HepG2 (cell line): ENCODE data around the gene AVPR2. TPM values are rescaled to one million over a fixed set of nuclear protein-coding genes. Genes with fewer than 3 reads are reported as not detected.

Source experiments
- ATAC-seq: fragments of 200-7000 bp; cut with Tn5 transposase; 3 replicates; pipeline ENCODE4 v1.9.1; 2020; ENCODE audit warnings: mild to moderate bottlenecking, moderate library complexity
- BruUV-seq: library from RNA; stranded (reverse); fragments of 400-500 nt; replicated peaks from 2 replicates; lab custom pipeline; 2021; lab: Mats Ljungman, UMichigan
- CTCF ChIA-PET: fragments of 300-600 bp; formaldehyde crosslinking; extraction: SDS; loops from one replicate; lab custom pipeline; 2021; ENCODE audit warnings: low total read pairs, inconsistent platforms, low intra/inter-chr PET ratio; lab: Yijun Ruan, JAX
- POLR2A ChIA-PET: fragments of 350-600 bp; sonication (Branson Sonifier 250); formaldehyde crosslinking; loops from one replicate; lab custom pipeline; 2020; ENCODE audit warnings: antibody characterized with exemption, inconsistent platforms; lab: Yijun Ruan, JAX
- DNase-seq: peaks from one replicate; pipeline ENCODE4 v3.0.0-alpha.2; 2015; ENCODE audit warnings: low spot score
- FAIRE-seq: peaks from 3 replicates; lab custom pipeline; 2011; peaks lifted over from hg19 to GRCh38; lab: Jason Lieb, UNC
- H2AFZ ChIP-seq: one replicate; pipeline ENCODE4 v1.6.1; 2011; ENCODE audit warnings: low read length, inconsistent platforms
- H3K27ac ChIP-seq: fragments of 300-600 bp; 3 replicates; pipeline ENCODE4 v1.8.0; 2011; ENCODE audit warnings: mixed run types, mild to moderate bottlenecking, mixed read lengths, low read length, inconsistent platforms; ENCODE audit not compliant: insufficient read depth; ENCODE audit errors: extremely low read length
- H3K27me3 ChIP-seq, 2 experiments: fragments of 200-600 bp in 1 of 2; 2 replicates in 1 of 2; 3 replicates in 1 of 2; pipeline versions ENCODE4 v1.6.0 to v1.8.0; 2011; ENCODE audit warnings: low read length in 2 of 2, mild to moderate bottlenecking in 2 of 2, moderate library complexity in 2 of 2, inconsistent platforms in 1 of 2; ENCODE audit not compliant: insufficient read depth in 2 of 2, control insufficient read depth in 1 of 2
- H3K36me3 ChIP-seq, 2 experiments: fragments of 200-600 bp in 1 of 2; replicated peaks in 1 of 2; 2 replicates in 1 of 2; 3 replicates in 1 of 2; pipeline versions ENCODE4 v1.5.1 to v1.8.0; 2011; ENCODE audit warnings: low read length in 2 of 2, inconsistent platforms in 1 of 2; ENCODE audit not compliant: insufficient read depth in 2 of 2, control insufficient read depth in 1 of 2
- H3K4me1 ChIP-seq: 2 replicates; pipeline ENCODE4 v1.5.1; 2012; ENCODE audit warnings: low read length, inconsistent platforms; ENCODE audit not compliant: insufficient read depth
- H3K4me2 ChIP-seq: 2 replicates; pipeline ENCODE4 v1.6.0; 2011; ENCODE audit warnings: low read depth, low read length, inconsistent platforms
- H3K4me3 ChIP-seq, 3 experiments: fragments of 200-600 bp in 1 of 3; sonication (generic), shearing (Covaris generic) in 1 of 3; replicated peaks in 1 of 3; 2 replicates each; pipeline ENCODE4 v1.5.1; 2011 to 2016; ENCODE audit warnings: low read length in 3 of 3, inconsistent platforms in 2 of 3, low read depth in 2 of 3, mild to moderate bottlenecking in 2 of 3, control low read depth in 1 of 3, mixed read lengths in 1 of 3; ENCODE audit not compliant: insufficient read depth in 1 of 3
- H3K79me2 ChIP-seq: one replicate; pipeline ENCODE4 v1.6.1; 2011; ENCODE audit warnings: low read length, inconsistent platforms; ENCODE audit not compliant: insufficient read depth
- H3K9ac ChIP-seq: 2 replicates; pipeline ENCODE4 v1.6.0; 2011; ENCODE audit warnings: mild to moderate bottlenecking, low read depth, low read length, inconsistent platforms; ENCODE audit not compliant: insufficient read depth
- H3K9me3 ChIP-seq: 2 replicates; pipeline ENCODE4 v1.5.1; 2012; ENCODE audit warnings: mild to moderate bottlenecking, low read length
- H4K20me1 ChIP-seq: 2 replicates; pipeline ENCODE4 v1.6.0; 2011; ENCODE audit warnings: inconsistent platforms, mild to moderate bottlenecking, low read length, moderate library complexity; ENCODE audit not compliant: insufficient read depth
- HNRNPL ChIP-seq: fragments of 200-400 bp; formaldehyde crosslinking; IDR thresholded peaks from 2 replicates; pipeline ENCODE4 v1.6.1; 2017; ENCODE audit warnings: mild to moderate bottlenecking, low read depth, low read length
- STAG1 ChIP-seq: sonication (generic); formaldehyde crosslinking; IDR thresholded peaks from 2 replicates; pipeline ENCODE4 v1.4.0; 2020; ENCODE audit warnings: missing genetic modification reagents
- ZNF160 ChIP-seq: sonication (generic); formaldehyde crosslinking; IDR thresholded peaks from 2 replicates; pipeline ENCODE4 v1.8.0; 2022; ENCODE audit warnings: mild to moderate bottlenecking, inconsistent platforms, missing genetic modification reagents
- ZNF20 ChIP-seq: sonication (generic); formaldehyde crosslinking; IDR thresholded peaks from 2 replicates; pipeline ENCODE4 v1.4.0; 2020; ENCODE audit warnings: mild to moderate bottlenecking, moderate library complexity, missing genetic modification reagents
- ZNF331 ChIP-seq: sonication (generic); formaldehyde crosslinking; IDR thresholded peaks from 2 replicates; pipeline ENCODE4 v1.4.0; 2020; ENCODE audit warnings: missing genetic modification reagents
- ZNF598 ChIP-seq: sonication (generic); formaldehyde crosslinking; IDR thresholded peaks from 2 replicates; pipeline ENCODE4 v1.5.1; 2020; ENCODE audit warnings: mild to moderate bottlenecking, missing genetic modification reagents, borderline replicate concordance
- ZNF720 ChIP-seq: sonication (generic); formaldehyde crosslinking; IDR thresholded peaks from 2 replicates; pipeline ENCODE4 v1.4.0; 2020; ENCODE audit warnings: missing genetic modification reagents
- ZNF777 ChIP-seq: sonication (generic); formaldehyde crosslinking; IDR thresholded peaks from 2 replicates; pipeline ENCODE4 v1.4.0; 2020; ENCODE audit warnings: missing genetic modification reagents
- ZNF781 ChIP-seq: sonication (generic); formaldehyde crosslinking; IDR thresholded peaks from 2 replicates; pipeline ENCODE4 v1.5.1; 2020; ENCODE audit warnings: borderline replicate concordance, mild to moderate bottlenecking, missing genetic modification reagents; ENCODE audit errors: not compliant biosample characterization
- WGBS: methylation state at CpG from one replicate; pipeline ENCODE4 v1.1.6; 2017; ENCODE audit warnings: low lambda C conversion rate; 5-methylcytosine and 5-hydroxymethylcytosine counted together
- in situ Hi-C: cut with HindIII; loops from 2 replicates; pipeline ENCODE4 v1.10.0; 2017; ENCODE audit warnings: low pct_unique_long_range_greater_than_20kb; ENCODE audit not compliant: extremely low pct_ligation_motif_present
- intact Hi-C: fragments of 100-400 bp; cut with micrococcal nuclease; formaldehyde crosslinking; loops from one replicate; pipeline ENCODE4 v1.10.0; 2022; ENCODE audit not compliant: unreplicated experiment
- polyA plus RNA-seq, 8 experiments: library from polyadenylated mRNA; depleted of rRNA in 3 of 8; stranded (reverse) in 7 of 8; unstranded in 1 of 8; fragments of >200 nt; fragmentation: Illumina TruSeq in 4 of 8; extraction: Trizol in 4 of 8; gene quantifications; 2 replicates each; pipeline versions ENCODE4 v1.2.1 to v1.2.3, GENCODE V29; 2011 to 2016; ENCODE audit warnings: low read depth in 4 of 8, missing spikeins in 1 of 8, mixed read lengths in 1 of 8; ENCODE audit not compliant: insufficient read depth in 1 of 8
- total RNA-seq, 5 experiments: library from RNA; depleted of rRNA; stranded (reverse); fragments of >200 nt; fragmentation: Illumina TruSeq; extraction: Trizol; gene quantifications; 2 replicates each; pipeline ENCODE4 v1.2.3, GENCODE V29; 2016; ENCODE audit warnings: low read depth in 1 of 5
- TF ChIP-seq, protein P1 (sequence below): sonication (generic); formaldehyde crosslinking; IDR thresholded peaks from 2 replicates; pipeline ENCODE4 v1.5.0; 2020; ENCODE audit warnings: mild to moderate bottlenecking, missing genetic modification reagents, moderate library complexity
- TF ChIP-seq, protein P2 (sequence below): sonication (generic); formaldehyde crosslinking; IDR thresholded peaks from 2 replicates; pipeline ENCODE4 v1.5.0; 2020; ENCODE audit warnings: missing genetic modification reagents

The AVPR2 gene
- total and polyA plus RNA-seq, 2 of the 13 experiments (the other 11 are each of a cell fraction or from before 2014, with no cell fraction given): not detected

DNA sequence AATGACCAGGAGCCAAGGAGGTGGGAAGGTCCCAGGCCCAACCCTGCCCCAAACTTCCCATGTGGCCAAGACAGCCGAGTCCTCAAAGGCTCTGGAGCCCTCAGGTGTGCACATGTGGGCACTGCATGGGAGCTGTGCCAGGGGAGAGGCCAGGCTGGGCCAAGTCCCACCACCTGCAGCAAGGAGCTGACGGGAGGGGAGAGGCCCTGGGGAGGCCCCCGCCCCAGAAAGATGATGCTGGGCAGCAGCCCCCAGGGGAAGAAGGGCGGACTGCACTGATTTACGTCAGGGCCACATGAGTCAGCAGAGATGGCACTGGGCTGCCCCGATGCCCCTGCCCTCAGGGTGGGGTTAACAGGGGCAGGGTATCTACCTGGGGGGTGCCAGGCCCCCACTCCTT, 19.9 kb upstream of the AVPR2 start:
- Histone ChIP-seq H2AFZ (no peak overlapping the region), H3K36me3 (no peaks in the 10 kb centered on the region), H3K4me1 (peaks cover 35% of the 10 kb centered on the region), H3K79me2 (no peaks in the 10 kb centered on the region), H3K4me2 (no peak overlapping the region), H3K4me3 (no peak overlapping the region)
- 29% methylated on average over 1 of the region's 6 CpGs for WGBS
- no peak for ATAC-seq
- in situ Hi-C loops: no loop called here
- intact Hi-C loops: no loop called here
- TF ChIP-seq HNRNPL: peak; percentile 37; the same call in 1 of the 2 replicates
- no peak for TF ChIP-seq ZNF777 (CRISPR knock-in tag)
- no peak for TF ChIP-seq ZNF20 (CRISPR knock-in tag)
- TF ChIP-seq ZNF331: no peak
- TF ChIP-seq, protein P1, sequence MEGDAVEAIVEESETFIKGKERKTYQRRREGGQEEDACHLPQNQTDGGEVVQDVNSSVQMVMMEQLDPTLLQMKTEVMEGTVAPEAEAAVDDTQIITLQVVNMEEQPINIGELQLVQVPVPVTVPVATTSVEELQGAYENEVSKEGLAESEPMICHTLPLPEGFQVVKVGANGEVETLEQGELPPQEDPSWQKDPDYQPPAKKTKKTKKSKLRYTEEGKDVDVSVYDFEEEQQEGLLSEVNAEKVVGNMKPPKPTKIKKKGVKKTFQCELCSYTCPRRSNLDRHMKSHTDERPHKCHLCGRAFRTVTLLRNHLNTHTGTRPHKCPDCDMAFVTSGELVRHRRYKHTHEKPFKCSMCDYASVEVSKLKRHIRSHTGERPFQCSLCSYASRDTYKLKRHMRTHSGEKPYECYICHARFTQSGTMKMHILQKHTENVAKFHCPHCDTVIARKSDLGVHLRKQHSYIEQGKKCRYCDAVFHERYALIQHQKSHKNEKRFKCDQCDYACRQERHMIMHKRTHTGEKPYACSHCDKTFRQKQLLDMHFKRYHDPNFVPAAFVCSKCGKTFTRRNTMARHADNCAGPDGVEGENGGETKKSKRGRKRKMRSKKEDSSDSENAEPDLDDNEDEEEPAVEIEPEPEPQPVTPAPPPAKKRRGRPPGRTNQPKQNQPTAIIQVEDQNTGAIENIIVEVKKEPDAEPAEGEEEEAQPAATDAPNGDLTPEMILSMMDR (CRISPR knock-in tag): peak; percentile 36
- peak; percentile 35; the same call in 1 of the 2 replicates for TF ChIP-seq STAG1 (CRISPR knock-in tag)
- TF ChIP-seq, all 625 proteins: peak for 3
- Histone ChIP-seq H3K9me3 (no peaks in the 10 kb centered on the region), H3K27ac (no peak overlapping the region), H4K20me1 (no peaks in the 10 kb centered on the region), H3K27me3 (peaks cover 0 to 19% of the 10 kb centered on the region in 2 experiments; a peak in 3 of 5 replicates), H3K9ac (no peak overlapping the region)
- ChIA-PET POLR2A (no interaction called here), CTCF (no interaction called here)
- no TSS peak for BruUV-seq
- no peak for DNase-seq
- no peak for FAIRE-seq

DNA sequence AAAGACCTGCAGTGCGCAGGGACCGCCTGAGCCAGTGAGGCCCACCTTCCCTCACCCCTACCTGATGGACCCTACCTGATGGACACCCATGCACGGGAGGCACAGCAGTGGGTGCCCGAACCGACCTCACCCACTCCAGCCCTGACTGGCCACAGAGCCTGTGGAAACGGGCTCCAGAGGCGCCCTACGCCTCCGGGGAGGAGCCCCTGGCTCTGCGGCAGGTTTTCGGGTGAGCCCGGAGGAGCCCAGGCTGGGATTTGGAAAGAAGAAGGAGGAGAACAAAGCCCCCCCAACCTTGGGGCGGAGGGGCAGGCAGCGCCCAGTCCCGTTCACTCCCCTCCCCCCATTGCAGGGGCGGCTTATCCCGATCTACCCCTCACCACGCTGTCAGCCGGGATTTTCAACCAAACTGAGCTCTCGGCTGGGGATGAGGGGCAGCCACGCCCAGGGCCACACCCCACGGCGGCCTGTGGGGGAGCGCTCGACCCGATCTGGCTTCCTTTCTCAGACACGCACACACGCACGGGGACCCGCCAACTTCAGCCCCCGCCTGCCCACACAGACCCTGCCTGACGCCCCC, 19.2 kb upstream of the AVPR2 start:
- ChIA-PET POLR2A (no interaction called here), CTCF (no interaction called here)
- DNase-seq (no peak), ATAC-seq (no peak), FAIRE-seq (no peak)
- Histone ChIP-seq H3K4me3 (peak overlapping the region in 2 of 3 experiments; percentile 33 to 55; a peak in 3 of 6 replicates), H3K4me2 (peak overlapping the region; percentile 23), H4K20me1 (no peaks in the 10 kb centered on the region), H3K4me1 (peaks cover 28% of the 10 kb centered on the region), H3K9ac (no peak overlapping the region), H3K27me3 (peaks cover 0 to 19% of the 10 kb centered on the region in 2 experiments; a peak in 3 of 5 replicates), H3K9me3 (no peaks in the 10 kb centered on the region), H3K27ac (no peak overlapping the region), H2AFZ (no peak overlapping the region), H3K79me2 (no peaks in the 10 kb centered on the region), H3K36me3 (no peaks in the 10 kb centered on the region)
- intact Hi-C loops (no loop called here), in situ Hi-C loops (no loop called here)
- BruUV-seq: no TSS peak
- TF ChIP-seq ZNF598 (CRISPR knock-in tag): no peak
- TF ChIP-seq, protein P2, sequence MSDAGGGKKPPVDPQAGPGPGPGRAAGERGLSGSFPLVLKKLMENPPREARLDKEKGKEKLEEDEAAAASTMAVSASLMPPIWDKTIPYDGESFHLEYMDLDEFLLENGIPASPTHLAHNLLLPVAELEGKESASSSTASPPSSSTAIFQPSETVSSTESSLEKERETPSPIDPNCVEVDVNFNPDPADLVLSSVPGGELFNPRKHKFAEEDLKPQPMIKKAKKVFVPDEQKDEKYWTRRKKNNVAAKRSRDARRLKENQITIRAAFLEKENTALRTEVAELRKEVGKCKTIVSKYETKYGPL: no peak
- TF ChIP-seq ZNF160 (CRISPR knock-in tag): no peak
- no peak for TF ChIP-seq ZNF720 (CRISPR knock-in tag)
- no peak for TF ChIP-seq ZNF781 (CRISPR knock-in tag)
- TF ChIP-seq, protein P1 (CRISPR knock-in tag): no peak
- 90% methylated on average over 2 of the region's 32 CpGs for WGBS
